ENCODE data around the gene EP300. TPM values are rescaled to one million over a fixed set of nuclear protein-coding genes. Genes with fewer than 3 reads are reported as not detected.
A peak's percentile ranks its signal among the peaks of the same experiment; 100 is the strongest.
"Not testable (repeated sequence)": the region's sequence is repeated elsewhere in the genome, so short reads cannot be mapped to it uniquely, and the experiment has no call there.

Gene EP300
- total RNA-seq, result 202 TPM

DNA sequence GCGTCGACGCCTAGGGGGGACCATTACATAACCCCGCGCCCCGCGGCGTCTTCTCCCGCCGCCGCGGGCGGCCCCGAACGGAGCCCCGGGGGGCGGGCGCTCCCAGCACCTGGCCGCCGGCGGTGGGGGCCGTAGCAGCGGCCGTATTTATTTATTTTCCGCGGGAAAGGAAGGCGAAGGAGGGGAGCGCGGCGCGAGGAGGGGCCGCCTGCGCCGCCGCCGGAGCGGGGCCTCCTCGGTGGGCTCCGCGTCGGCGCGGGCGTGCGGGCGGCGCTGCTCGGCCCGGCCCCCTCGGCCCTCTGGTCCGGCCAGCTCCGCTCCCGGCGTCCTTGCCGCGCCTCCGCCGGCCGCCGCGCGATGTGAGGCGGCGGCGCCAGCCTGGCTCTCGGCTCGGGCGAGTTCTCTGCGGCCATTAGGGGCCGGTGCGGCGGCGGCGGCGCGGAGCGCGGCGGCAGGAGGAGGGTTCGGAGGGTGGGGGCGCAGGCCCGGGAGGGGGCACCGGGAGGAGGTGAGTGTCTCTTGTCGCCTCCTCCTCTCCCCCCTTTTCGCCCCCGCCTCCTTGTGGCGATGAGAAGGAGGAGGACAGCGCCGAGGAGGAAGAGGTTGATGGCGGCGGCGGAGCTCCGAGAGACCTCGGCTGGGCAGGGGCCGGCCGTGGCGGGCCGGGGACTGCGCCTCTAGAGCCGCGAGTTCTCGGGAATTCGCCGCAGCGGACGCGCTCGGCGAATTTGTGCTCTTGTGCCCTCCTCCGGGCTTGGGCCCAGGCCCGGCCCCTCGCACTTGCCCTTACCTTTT lies at the start of gene EP300:
Gene EP300, plus strand, starts transcription at position 570 of the 795 bp plus-strand sequence. CDS start 413 bp downstream, outside the sequence.
- Histone ChIP-seq H3K4me3 (ENCODE audit: low read length) (peak within 1 kb of the TSS; percentile 96), H3K27me3 (ENCODE audit: insufficient read depth, low read length) (no peaks in the 10 kb centered on the region), H3K4me1 (ENCODE audit: insufficient read depth, low read length) (peaks cover 44% of the 10 kb centered on the region), H3K9me3 (ENCODE audit: low read depth, low read length) (no peaks in the 10 kb centered on the region)

GRCh38 chr22:41043722-41044121 lies 48.7 kb upstream of the EP300 start:
- Histone ChIP-seq H3K9me3 (ENCODE audit: low read depth, low read length) (no peaks in the 10 kb centered on the region), H3K4me3 (ENCODE audit: low read length) (no peak overlapping the region), H3K4me1 (ENCODE audit: insufficient read depth, low read length) (peaks cover 27% of the 10 kb centered on the region), H3K27me3 (ENCODE audit: insufficient read depth, low read length) (no peaks in the 10 kb centered on the region)

- peaks cover 21% of the 10 kb centered on the region for H3K4me1 ChIP-seq (ENCODE audit: insufficient read depth, low read length)
- not testable (repeated sequence) for H3K4me3 ChIP-seq (ENCODE audit: low read length); H3K27me3 ChIP-seq (ENCODE audit: insufficient read depth, low read length); H3K9me3 ChIP-seq (ENCODE audit: low read depth, low read length)
Observed at GRCh38 chr22:41045575-41045974, 46.8 kb upstream of the EP300 start.

DNA sequence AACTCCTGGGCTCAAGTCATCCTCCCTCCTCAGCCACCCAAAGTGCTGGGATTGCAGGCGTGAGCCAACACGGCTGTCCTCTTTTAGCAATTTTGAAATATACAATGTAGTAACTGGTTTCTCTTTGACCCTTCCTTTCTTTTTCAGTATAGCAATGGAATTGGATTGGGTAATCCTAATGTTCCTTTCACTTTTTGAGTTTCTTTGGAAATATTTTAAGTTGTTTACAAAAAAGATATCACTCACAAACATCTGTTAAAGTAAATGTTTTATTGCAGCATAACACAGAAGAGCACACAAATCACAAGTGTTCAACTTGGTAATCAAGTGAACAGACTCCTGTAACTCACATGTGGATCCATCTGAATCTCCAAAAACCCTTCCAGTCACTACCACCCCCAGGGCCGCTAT lies 44.6 kb upstream of the EP300 start:
- no peaks in the 10 kb centered on the region for H3K27me3 ChIP-seq (ENCODE audit: insufficient read depth, low read length)
- H3K4me1 ChIP-seq (ENCODE audit: insufficient read depth, low read length), result peaks cover 21% of the 10 kb centered on the region
- no peaks in the 10 kb centered on the region for H3K9me3 ChIP-seq (ENCODE audit: low read depth, low read length)

GRCh38 chr22:41048345-41048744 lies 44.0 kb upstream of the EP300 start:
- peaks cover 19% of the 10 kb centered on the region for H3K4me1 ChIP-seq (ENCODE audit: insufficient read depth, low read length)
- not testable (repeated sequence) for H3K9me3 ChIP-seq (ENCODE audit: low read depth, low read length); H3K4me3 ChIP-seq (ENCODE audit: low read length); H3K27me3 ChIP-seq (ENCODE audit: insufficient read depth, low read length)

More for the DNA sequence above, 44.6 kb upstream of the EP300 start:
- H3K4me3 ChIP-seq (ENCODE audit: low read length), result no peak overlapping the region

- H3K4me3 ChIP-seq (ENCODE audit: low read length), result no peak overlapping the region
- H3K9me3 ChIP-seq (ENCODE audit: low read depth, low read length), result no peaks in the 10 kb centered on the region
- H3K27me3 ChIP-seq (ENCODE audit: insufficient read depth, low read length), result no peaks in the 10 kb centered on the region
- peaks cover 12% of the 10 kb centered on the region for H3K4me1 ChIP-seq (ENCODE audit: insufficient read depth, low read length)
Observed at GRCh38 chr22:41048791-41049717, 43.3 kb upstream of the EP300 start.

DNA sequence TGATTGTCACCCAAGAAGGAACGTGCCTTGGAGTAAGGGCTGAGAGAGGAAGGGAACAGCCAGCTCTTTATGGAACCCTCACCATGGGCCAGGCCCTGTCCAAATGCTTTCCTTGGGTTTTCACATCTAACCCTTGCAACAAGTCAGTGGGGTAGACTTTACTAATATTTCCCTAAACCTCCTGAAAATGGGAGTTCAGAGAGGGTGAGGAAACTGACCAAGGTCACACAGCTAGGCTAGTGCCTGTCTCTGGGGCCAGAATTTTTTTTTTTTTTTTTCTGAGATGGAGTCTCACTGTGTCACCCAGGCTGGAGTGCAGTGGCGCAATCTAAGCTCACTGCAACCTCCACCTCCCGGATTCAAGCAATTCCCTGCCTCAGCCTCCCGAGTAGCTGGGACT lies 42.6 kb upstream of the EP300 start:
- not testable (repeated sequence) for H3K4me1 ChIP-seq (ENCODE audit: insufficient read depth, low read length); H3K9me3 ChIP-seq (ENCODE audit: low read depth, low read length); H3K27me3 ChIP-seq (ENCODE audit: insufficient read depth, low read length); H3K4me3 ChIP-seq (ENCODE audit: low read length)

DNA sequence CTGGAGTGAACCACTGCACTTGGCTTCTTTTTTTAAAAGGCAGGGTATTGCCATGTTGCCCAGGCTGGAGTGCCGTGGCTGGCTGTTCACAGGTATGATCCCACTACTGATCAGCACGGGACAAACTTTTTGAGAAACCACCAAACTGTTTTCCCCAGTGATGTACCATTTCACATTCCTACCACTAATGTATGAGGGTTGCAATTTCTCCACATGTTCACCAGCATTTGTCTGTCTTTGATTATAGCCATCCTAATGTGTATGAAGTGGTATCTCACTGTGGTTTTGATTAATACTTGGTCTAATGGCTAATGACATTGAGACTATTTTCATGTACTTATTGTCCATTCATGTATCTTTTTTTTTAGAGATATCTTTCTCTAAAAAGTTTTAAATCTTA lies 41.5 kb upstream of the EP300 start:
- Histone ChIP-seq H3K4me3 (ENCODE audit: low read length) (no peak overlapping the region), H3K9me3 (ENCODE audit: low read depth, low read length) (no peaks in the 10 kb centered on the region), H3K4me1 (ENCODE audit: insufficient read depth, low read length) (peaks cover 9% of the 10 kb centered on the region), H3K27me3 (ENCODE audit: insufficient read depth, low read length) (no peaks in the 10 kb centered on the region)

DNA sequence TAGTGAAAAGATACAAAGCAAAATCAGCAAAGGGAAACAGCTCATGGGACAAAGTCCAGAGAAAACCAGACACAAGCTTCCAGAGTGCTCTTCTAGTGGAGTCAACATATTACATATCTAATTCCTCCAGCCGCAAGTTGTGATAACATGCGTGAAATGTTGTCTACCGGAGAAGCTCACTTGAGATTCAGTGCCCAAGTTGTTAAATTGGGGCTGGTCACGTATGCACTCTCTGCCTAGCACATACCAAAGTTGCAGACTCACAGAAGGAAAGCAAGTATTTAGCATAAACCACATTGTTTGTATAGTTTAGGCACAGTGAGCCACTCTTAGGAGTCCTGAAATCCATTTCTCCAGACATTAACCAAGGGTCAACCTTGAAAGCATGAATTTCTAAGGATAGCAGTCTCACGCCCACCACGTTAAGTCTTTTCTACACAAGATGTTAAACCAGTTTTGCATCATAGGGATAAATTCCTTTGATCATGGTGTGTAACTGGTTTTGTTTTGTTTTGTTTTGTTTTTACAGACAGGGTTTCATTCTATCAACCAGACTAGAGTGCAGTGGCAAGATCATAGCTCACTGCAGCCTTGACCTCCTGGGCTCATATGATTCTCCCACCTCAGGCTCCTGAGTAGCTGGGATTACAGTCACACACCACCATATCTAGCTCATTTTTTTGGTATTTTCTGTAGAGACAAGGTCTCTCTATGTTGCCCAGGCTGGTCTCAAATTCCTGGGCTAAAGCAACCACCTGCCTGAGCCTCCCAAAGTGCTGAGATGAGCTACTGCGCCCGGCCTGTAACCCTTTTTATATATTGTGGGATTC lies 39.5 kb upstream of the EP300 start:
- no peak overlapping the region for H3K4me3 ChIP-seq (ENCODE audit: low read length)
- no peaks in the 10 kb centered on the region for H3K9me3 ChIP-seq (ENCODE audit: low read depth, low read length)
- no peaks in the 10 kb centered on the region for H3K4me1 ChIP-seq (ENCODE audit: insufficient read depth, low read length)
- H3K27me3 ChIP-seq (ENCODE audit: insufficient read depth, low read length), result no peaks in the 10 kb centered on the region

DNA sequence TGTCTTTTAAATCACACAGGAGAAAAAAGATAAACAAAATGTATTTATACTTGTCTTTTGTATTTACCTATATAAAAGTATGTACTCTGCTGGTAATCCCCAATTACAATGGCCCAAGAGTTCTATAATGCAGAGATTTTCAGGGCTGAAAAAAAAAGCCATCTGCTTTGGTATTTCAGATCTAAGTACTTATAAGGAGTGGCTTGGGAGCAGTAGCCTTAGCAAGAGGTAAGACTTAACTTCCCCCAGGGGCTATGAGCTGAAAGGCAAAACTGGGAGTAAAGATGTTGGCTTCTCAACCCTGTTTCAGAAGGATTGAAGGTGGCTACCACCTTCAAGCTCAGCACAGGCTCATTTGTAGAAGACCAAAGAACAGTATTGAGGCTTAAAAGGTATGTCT lies 35.3 kb upstream of the EP300 start:
- Histone ChIP-seq H3K4me3 (ENCODE audit: low read length) (no peak overlapping the region), H3K27me3 (ENCODE audit: insufficient read depth, low read length) (no peaks in the 10 kb centered on the region), H3K9me3 (ENCODE audit: low read depth, low read length) (no peaks in the 10 kb centered on the region), H3K4me1 (ENCODE audit: insufficient read depth, low read length) (no peaks in the 10 kb centered on the region)

DNA sequence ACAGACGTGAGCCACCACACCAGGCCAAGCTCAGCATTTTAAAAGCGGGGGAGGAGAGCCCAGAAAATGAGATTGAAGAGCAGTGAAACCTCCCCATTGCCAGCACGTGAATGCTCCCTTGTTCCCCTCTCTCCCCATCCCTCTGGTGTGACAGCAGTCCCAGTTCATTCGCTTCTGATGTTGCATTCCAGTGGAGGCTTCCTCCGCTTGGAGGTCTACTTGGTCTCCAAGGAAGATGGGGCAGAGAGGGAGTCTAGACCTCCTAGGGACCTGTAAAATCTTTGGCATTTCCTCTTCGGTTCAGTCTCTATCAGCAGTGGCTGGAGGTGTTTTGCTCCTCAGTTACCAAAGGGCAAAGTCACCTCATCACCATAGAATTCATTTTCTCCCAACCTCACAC lies 30.2 kb upstream of the EP300 start:
- Histone ChIP-seq H3K9me3 (ENCODE audit: low read depth, low read length) (no peaks in the 10 kb centered on the region), H3K27me3 (ENCODE audit: insufficient read depth, low read length) (no peaks in the 10 kb centered on the region), H3K4me3 (ENCODE audit: low read length) (no peak overlapping the region), H3K4me1 (ENCODE audit: insufficient read depth, low read length) (no peaks in the 10 kb centered on the region)

GRCh38 chr22:41064326-41064725 lies 28.1 kb upstream of the EP300 start:
- H3K4me3 ChIP-seq (ENCODE audit: low read length); H3K9me3 ChIP-seq (ENCODE audit: low read depth, low read length); H3K27me3 ChIP-seq (ENCODE audit: insufficient read depth, low read length): not testable (repeated sequence)
- H3K4me1 ChIP-seq (ENCODE audit: insufficient read depth, low read length), result peaks cover 17% of the 10 kb centered on the region

GRCh38 chr22:41066341-41066740 lies 26.1 kb upstream of the EP300 start:
- peaks cover 35% of the 10 kb centered on the region for H3K4me1 ChIP-seq (ENCODE audit: insufficient read depth, low read length)
- H3K9me3 ChIP-seq (ENCODE audit: low read depth, low read length), result not testable (repeated sequence)

GRCh38 chr22:41067968-41068367 lies 24.4 kb upstream of the EP300 start:
- not testable (repeated sequence) for H3K27me3 ChIP-seq (ENCODE audit: insufficient read depth, low read length); H3K4me3 ChIP-seq (ENCODE audit: low read length); H3K9me3 ChIP-seq (ENCODE audit: low read depth, low read length)
- H3K4me1 ChIP-seq (ENCODE audit: insufficient read depth, low read length), result peaks cover 35% of the 10 kb centered on the region

More at GRCh38 chr22:41066341-41066740, 26.1 kb upstream of the EP300 start:
- H3K4me3 ChIP-seq (ENCODE audit: low read length); H3K27me3 ChIP-seq (ENCODE audit: insufficient read depth, low read length): not testable (repeated sequence)

Measured in mononuclear cell (primary cell).